GM12878 (cell line): Measurements from ENCODE around the gene TTLL12. TPM values are rescaled to one million over a fixed set of nuclear protein-coding genes. Genes with fewer than 3 reads are reported as not detected.

Source experiments
- ATAC-seq: fragments of 200-7000 bp; cut with Tn5 transposase; 3 replicates; pipeline ENCODE4 v1.9.1; 2020; ENCODE audit warnings: mild to moderate bottlenecking, moderate library complexity
- BruUV-seq: library from RNA; stranded (reverse); fragments of 400-500 nt; replicated peaks from 2 replicates; lab custom pipeline; 2021; lab: Mats Ljungman, UMichigan
- CTCF ChIA-PET: fragments of 300-600 bp; sonication (Branson Sonifier 250); formaldehyde crosslinking; extraction: SDS; loops from one replicate; lab custom pipeline; 2021; ENCODE audit warnings: inconsistent platforms; lab: Yijun Ruan, JAX
- POLR2A ChIA-PET: fragments of 350-600 bp; formaldehyde crosslinking; extraction: SDS; loops from one replicate; lab custom pipeline; 2021; ENCODE audit warnings: inconsistent platforms; lab: Charles Lee
- RAD21 ChIA-PET: fragments of 300-600 bp; sonication (Branson Sonifier 250); formaldehyde crosslinking; loops from one replicate; lab custom pipeline; 2023; ENCODE audit warnings: antibody characterized with exemption; ENCODE audit not compliant: unreplicated experiment; lab: Charles Lee
- SMC1A ChIA-PET: fragments of 300-600 bp; sonication (Branson Sonifier 250); formaldehyde crosslinking; loops from one replicate; lab custom pipeline; 2023; ENCODE audit not compliant: unreplicated experiment, uncharacterized antibody; lab: Charles Lee
- DNase-seq: peaks from one replicate; pipeline ENCODE4 v3.0.0-alpha.2; 2011; ENCODE audit warnings: low read depth, low spot score
- FAIRE-seq: peaks from 3 replicates; lab custom pipeline; 2011; peaks lifted over from hg19 to GRCh38; lab: Jason Lieb, UNC
- H2AFZ ChIP-seq: 2 replicates; pipeline ENCODE4 v1.6.0; 2011; ENCODE audit warnings: low read depth, low read length, control low read depth; ENCODE audit not compliant: control insufficient read depth
- H3K27ac ChIP-seq: 2 replicates; pipeline ENCODE4 v1.5.1; 2011; ENCODE audit warnings: control low read depth; ENCODE audit not compliant: control insufficient read depth, insufficient read depth
- H3K27me3 ChIP-seq, 2 experiments: replicated peaks in 1 of 2; 2 replicates each; pipeline versions ENCODE4 v1.6.0 to v1.6.1; 2011; ENCODE audit warnings: low read length in 1 of 2; ENCODE audit not compliant: control insufficient read depth in 2 of 2, insufficient read depth in 2 of 2
- H3K36me3 ChIP-seq, 2 experiments: 2 replicates each; pipeline ENCODE4 v1.5.1; 2011; ENCODE audit warnings: low read length in 1 of 2; ENCODE audit not compliant: control insufficient read depth in 2 of 2, insufficient read depth in 2 of 2
- H3K4me1 ChIP-seq: 2 replicates; pipeline ENCODE4 v1.6.1; 2011; ENCODE audit warnings: mild to moderate bottlenecking, low read length, moderate library complexity, mixed read lengths; ENCODE audit not compliant: control insufficient read depth, insufficient read depth
- H3K4me2 ChIP-seq: 2 replicates; pipeline ENCODE4 v1.6.0; 2011; ENCODE audit warnings: control low read depth; ENCODE audit not compliant: control insufficient read depth, insufficient read depth
- H3K4me3 ChIP-seq: fragments of 200-600 bp; sonication (generic); 2 replicates; pipeline ENCODE4 v1.5.1; 2016
- H3K79me2 ChIP-seq: 2 replicates; pipeline ENCODE4 v1.6.0; 2011; ENCODE audit warnings: low read length; ENCODE audit not compliant: control insufficient read depth, insufficient read depth
- H3K9ac ChIP-seq: 2 replicates; pipeline ENCODE4 v1.8.0; 2011; ENCODE audit warnings: low read length, control low read depth, mixed read lengths; ENCODE audit not compliant: control insufficient read depth, insufficient read depth
- H3K9me3 ChIP-seq: replicated peaks from 3 replicates; pipeline ENCODE4 v1.5.1; 2011; ENCODE audit warnings: mild to moderate bottlenecking, low read length; ENCODE audit not compliant: control insufficient read depth, insufficient read depth
- H4K20me1 ChIP-seq: 2 replicates; pipeline ENCODE4 v1.6.0; 2011; ENCODE audit not compliant: control insufficient read depth, insufficient read depth
- BCL11A ChIP-seq: IDR thresholded peaks from 2 replicates; pipeline ENCODE4 v1.6.1; 2011; ENCODE audit warnings: low read depth, low read length
- CBX3 ChIP-seq: fragments of 200-600 bp; sonication (generic); IDR thresholded peaks from 2 replicates; pipeline ENCODE4 v1.6.1; 2016; ENCODE audit warnings: low read depth, borderline replicate concordance
- CEBPB ChIP-seq, 2 experiments: fragments of 150-350 bp in 1 of 2; IDR thresholded peaks; 2 replicates each; pipeline ENCODE4 v1.6.1; 2012 to 2014; ENCODE audit warnings: low read depth in 2 of 2, low read length in 2 of 2, borderline replicate concordance in 1 of 2, inconsistent platforms in 1 of 2
- EZH2 ChIP-seq: IDR thresholded peaks from 2 replicates; pipeline ENCODE4 v1.6.1; 2012; ENCODE audit warnings: low read depth, mild to moderate bottlenecking, control low read depth, inconsistent platforms, low read length, borderline replicate concordance; ENCODE audit not compliant: control insufficient read depth
- FOXM1 ChIP-seq: IDR thresholded peaks from 2 replicates; pipeline ENCODE4 v1.6.1; 2012; ENCODE audit warnings: low read depth, mild to moderate bottlenecking, inconsistent platforms, low read length, moderate library complexity
- KAT2A ChIP-seq: conservative IDR thresholded peaks from 2 replicates; pipeline ENCODE4 v1.6.1; 2011; ENCODE audit warnings: low read depth, low read length; ENCODE audit not compliant: control insufficient read depth
- NFYA ChIP-seq: IDR thresholded peaks from 2 replicates; pipeline ENCODE4 v1.6.1; 2011; ENCODE audit warnings: low read depth, mild to moderate bottlenecking, low read length, improper control_type of control experiment, borderline replicate concordance
- PAX5 ChIP-seq: IDR thresholded peaks from 2 replicates; pipeline ENCODE4 v1.6.1; 2011; ENCODE audit warnings: low read depth, low read length, borderline replicate concordance
- POLR2AphosphoS2 ChIP-seq: IDR thresholded peaks from 2 replicates; pipeline ENCODE4 v1.6.1; 2011; ENCODE audit warnings: low read depth, mild to moderate bottlenecking, low read length, improper control_type of control experiment, moderate library complexity
- RELA ChIP-seq: fragments of 450-650 bp; IDR thresholded peaks from 2 replicates; pipeline ENCODE4 v1.8.0; 2014; ENCODE audit warnings: borderline replicate concordance; ENCODE audit not compliant: partially characterized antibody
- SMAD5 ChIP-seq: IDR thresholded peaks from 2 replicates; pipeline ENCODE4 v1.6.1; 2016; ENCODE audit warnings: antibody characterized with exemption, low read depth
- ZNF622 ChIP-seq: fragments of 450-650 bp; IDR thresholded peaks from 2 replicates; pipeline ENCODE4 v1.6.1; 2017; ENCODE audit warnings: mild to moderate bottlenecking, inconsistent platforms
- WGBS: methylation state at CpG from one replicate; pipeline ENCODE4 v1.1.6; 2016; ENCODE audit warnings: low lambda C conversion rate; ENCODE audit not compliant: insufficient replicate concordance, insufficient coverage; ENCODE audit errors: missing lambda C conversion rate; 5-methylcytosine and 5-hydroxymethylcytosine counted together
- in situ Hi-C: fragments of 300-500 bp; cut with MboI; formaldehyde crosslinking; loops from 9 replicates; pipeline ENCODE4 v1.14.3; 2018; ENCODE audit warnings: mixed read lengths
- intact Hi-C: fragments of 100-400 bp; cut with micrococcal nuclease; formaldehyde crosslinking; loops from one replicate; pipeline ENCODE4 v1.14.2; 2022; ENCODE audit not compliant: unreplicated experiment
- polyA plus RNA-seq, 11 experiments: library from polyadenylated mRNA; depleted of rRNA in 4 of 11; unstranded in 6 of 11; stranded (reverse) in 5 of 11; fragments of >200 nt; fragmentation: Nextera tagmentation in 4 of 11; fragmentation: Illumina TruSeq in 1 of 11; extraction: Ambion mirVana in 4 of 11; extraction: Trizol in 1 of 11; gene quantifications; 1 replicate in 1 of 11; 2 replicates in 10 of 11; pipeline versions ENCODE4 v1.2.1 to v1.2.3, GENCODE V29; 2011 to 2016; ENCODE audit warnings: inconsistent platforms in 2 of 11, missing spikeins in 2 of 11, low read depth in 1 of 11
- total RNA-seq, 4 experiments: library from RNA; depleted of rRNA in 3 of 4; stranded (reverse); fragments of >200 nt in 3 of 4; fragmentation: Illumina TruSeq in 1 of 4; extraction: Trizol in 1 of 4; gene quantifications; 2 replicates each; pipeline versions ENCODE4 v1.2.1 to v1.2.3, GENCODE V29; 2013 to 2021
- TF ChIP-seq, protein P1 (sequence below): fragments of 450-650 bp; IDR thresholded peaks from 2 replicates; pipeline ENCODE4 v1.6.1; 2016; ENCODE audit warnings: mild to moderate bottlenecking, moderate library complexity, borderline replicate concordance
- TF ChIP-seq, protein P2 (sequence below): fragments of 450-650 bp; formaldehyde crosslinking; IDR thresholded peaks from 2 replicates; pipeline ENCODE4 v1.4.0; 2020; ENCODE audit warnings: mild to moderate bottlenecking, moderate library complexity
- TF ChIP-seq, protein P3 (sequence below): IDR thresholded peaks from 2 replicates; pipeline ENCODE4 v1.6.1; 2012; ENCODE audit warnings: low read depth, low read length, improper control_type of control experiment

Gene TTLL12
- total and polyA plus RNA-seq, 10 of the 15 experiments (the other 5 are each of a cell fraction or from before 2014, with no cell fraction given): 1.00 to 89.8 (median 38.5) TPM

DNA sequence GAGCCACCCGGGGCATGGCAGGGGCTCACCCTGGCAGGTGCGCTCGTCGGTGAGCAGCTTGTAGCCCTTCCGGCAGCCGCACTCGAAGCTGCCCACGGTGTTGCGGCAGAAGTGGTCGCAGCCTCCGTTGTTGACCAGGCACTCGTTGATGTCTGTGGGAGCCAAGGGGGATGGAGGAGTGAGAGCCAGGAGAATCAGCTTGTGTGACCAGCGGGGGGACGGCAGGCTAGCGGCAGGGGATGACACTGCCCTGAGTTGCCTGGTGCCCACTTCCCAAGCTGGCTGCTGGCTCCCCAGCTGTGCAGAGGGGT is 44.7 kb upstream of the TTLL12 start:
- CTCF ChIA-PET: interaction anchor here (0.7 to 4.8 kb wide), 14 partner anchors 30 to 153 kb away, joined by 3 to 37 read pairs (median 4); no protein-coding TSS in a partner anchor
- Histone ChIP-seq H2AFZ (no peak overlapping the region), H3K4me2 (no peak overlapping the region), H3K9me3 (no peaks in the 10 kb centered on the region), H3K9ac (no peak overlapping the region), H3K36me3 (no peaks in the 10 kb centered on the region), H4K20me1 (no peaks in the 10 kb centered on the region), H3K27me3 (peaks cover 5 to 6% of the 10 kb centered on the region in 2 experiments; a peak in 3 of 4 replicates), H3K79me2 (no peaks in the 10 kb centered on the region), H3K4me3 (no peak overlapping the region), H3K4me1 (no peaks in the 10 kb centered on the region), H3K27ac (no peak overlapping the region)
- RAD21 ChIA-PET: interaction anchor here (0.7 to 2.7 kb wide), 6 partner anchors 28 to 115 kb away, joined by 3 to 22 read pairs (median 4); no protein-coding TSS in a partner anchor
- FAIRE-seq (no peak), DNase-seq (no peak), ATAC-seq (no peak)
- no TSS peak for BruUV-seq
- intact Hi-C loops (loop anchor here (1.0 to 5.0 kb wide), 3 partner anchors 41 to 154 kb away; no protein-coding TSS in a partner anchor), in situ Hi-C loops (loop anchor here (5.0 kb wide), 2 partner anchors 116 to 151 kb away; no protein-coding TSS in a partner anchor)
- SMC1A ChIA-PET: interaction anchor here (0.6 to 1.3 kb wide), 7 partner anchors 28 to 143 kb away, joined by 3 to 6 read pairs (median 3); no protein-coding TSS in a partner anchor
- 77% methylated on average over 13 of the region's 15 CpGs for WGBS
- POLR2A ChIA-PET: no interaction called here
- TF ChIP-seq PAX5 (no peak), SMAD5 (no peak), FOXM1 (no peak), RELA (no peak), NFYA (no peak), ZNF622 (no peak), EZH2 (no peak), BCL11A (no peak), POLR2AphosphoS2 (no peak), CBX3 (no peak), CEBPB (IDR thresholded peaks at IDR 0.05; ENCODE audit: borderline replicate concordance in 1 of 2, low read depth in 2 of 2, low read length in 2 of 2) (no peak), KAT2A (no peak)
- TF ChIP-seq, protein P1, sequence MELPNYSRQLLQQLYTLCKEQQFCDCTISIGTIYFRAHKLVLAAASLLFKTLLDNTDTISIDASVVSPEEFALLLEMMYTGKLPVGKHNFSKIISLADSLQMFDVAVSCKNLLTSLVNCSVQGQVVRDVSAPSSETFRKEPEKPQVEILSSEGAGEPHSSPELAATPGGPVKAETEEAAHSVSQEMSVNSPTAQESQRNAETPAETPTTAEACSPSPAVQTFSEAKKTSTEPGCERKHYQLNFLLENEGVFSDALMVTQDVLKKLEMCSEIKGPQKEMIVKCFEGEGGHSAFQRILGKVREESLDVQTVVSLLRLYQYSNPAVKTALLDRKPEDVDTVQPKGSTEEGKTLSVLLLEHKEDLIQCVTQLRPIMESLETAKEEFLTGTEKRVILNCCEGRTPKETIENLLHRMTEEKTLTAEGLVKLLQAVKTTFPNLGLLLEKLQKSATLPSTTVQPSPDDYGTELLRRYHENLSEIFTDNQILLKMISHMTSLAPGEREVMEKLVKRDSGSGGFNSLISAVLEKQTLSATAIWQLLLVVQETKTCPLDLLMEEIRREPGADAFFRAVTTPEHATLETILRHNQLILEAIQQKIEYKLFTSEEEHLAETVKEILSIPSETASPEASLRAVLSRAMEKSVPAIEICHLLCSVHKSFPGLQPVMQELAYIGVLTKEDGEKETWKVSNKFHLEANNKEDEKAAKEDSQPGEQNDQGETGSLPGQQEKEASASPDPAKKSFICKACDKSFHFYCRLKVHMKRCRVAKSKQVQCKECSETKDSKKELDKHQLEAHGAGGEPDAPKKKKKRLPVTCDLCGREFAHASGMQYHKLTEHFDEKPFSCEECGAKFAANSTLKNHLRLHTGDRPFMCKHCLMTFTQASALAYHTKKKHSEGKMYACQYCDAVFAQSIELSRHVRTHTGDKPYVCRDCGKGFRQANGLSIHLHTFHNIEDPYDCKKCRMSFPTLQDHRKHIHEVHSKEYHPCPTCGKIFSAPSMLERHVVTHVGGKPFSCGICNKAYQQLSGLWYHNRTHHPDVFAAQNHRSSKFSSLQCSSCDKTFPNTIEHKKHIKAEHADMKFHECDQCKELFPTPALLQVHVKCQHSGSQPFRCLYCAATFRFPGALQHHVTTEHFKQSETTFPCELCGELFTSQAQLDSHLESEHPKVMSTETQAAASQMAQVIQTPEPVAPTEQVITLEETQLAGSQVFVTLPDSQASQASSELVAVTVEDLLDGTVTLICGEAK: no peak
- TF ChIP-seq, protein P2, sequence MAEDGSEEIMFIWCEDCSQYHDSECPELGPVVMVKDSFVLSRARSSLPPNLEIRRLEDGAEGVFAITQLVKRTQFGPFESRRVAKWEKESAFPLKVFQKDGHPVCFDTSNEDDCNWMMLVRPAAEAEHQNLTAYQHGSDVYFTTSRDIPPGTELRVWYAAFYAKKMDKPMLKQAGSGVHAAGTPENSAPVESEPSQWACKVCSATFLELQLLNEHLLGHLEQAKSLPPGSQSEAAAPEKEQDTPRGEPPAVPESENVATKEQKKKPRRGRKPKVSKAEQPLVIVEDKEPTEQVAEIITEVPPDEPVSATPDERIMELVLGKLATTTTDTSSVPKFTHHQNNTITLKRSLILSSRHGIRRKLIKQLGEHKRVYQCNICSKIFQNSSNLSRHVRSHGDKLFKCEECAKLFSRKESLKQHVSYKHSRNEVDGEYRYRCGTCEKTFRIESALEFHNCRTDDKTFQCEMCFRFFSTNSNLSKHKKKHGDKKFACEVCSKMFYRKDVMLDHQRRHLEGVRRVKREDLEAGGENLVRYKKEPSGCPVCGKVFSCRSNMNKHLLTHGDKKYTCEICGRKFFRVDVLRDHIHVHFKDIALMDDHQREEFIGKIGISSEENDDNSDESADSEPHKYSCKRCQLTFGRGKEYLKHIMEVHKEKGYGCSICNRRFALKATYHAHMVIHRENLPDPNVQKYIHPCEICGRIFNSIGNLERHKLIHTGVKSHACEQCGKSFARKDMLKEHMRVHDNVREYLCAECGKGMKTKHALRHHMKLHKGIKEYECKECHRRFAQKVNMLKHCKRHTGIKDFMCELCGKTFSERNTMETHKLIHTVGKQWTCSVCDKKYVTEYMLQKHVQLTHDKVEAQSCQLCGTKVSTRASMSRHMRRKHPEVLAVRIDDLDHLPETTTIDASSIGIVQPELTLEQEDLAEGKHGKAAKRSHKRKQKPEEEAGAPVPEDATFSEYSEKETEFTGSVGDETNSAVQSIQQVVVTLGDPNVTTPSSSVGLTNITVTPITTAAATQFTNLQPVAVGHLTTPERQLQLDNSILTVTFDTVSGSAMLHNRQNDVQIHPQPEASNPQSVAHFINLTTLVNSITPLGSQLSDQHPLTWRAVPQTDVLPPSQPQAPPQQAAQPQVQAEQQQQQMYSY (CRISPR knock-in tag): no peak
- TF ChIP-seq, protein P3, sequence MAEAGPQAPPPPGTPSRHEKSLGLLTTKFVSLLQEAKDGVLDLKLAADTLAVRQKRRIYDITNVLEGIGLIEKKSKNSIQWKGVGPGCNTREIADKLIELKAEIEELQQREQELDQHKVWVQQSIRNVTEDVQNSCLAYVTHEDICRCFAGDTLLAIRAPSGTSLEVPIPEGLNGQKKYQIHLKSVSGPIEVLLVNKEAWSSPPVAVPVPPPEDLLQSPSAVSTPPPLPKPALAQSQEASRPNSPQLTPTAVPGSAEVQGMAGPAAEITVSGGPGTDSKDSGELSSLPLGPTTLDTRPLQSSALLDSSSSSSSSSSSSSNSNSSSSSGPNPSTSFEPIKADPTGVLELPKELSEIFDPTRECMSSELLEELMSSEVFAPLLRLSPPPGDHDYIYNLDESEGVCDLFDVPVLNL: no peak
